Heart left ventricle (tissue), 16 donors: ENCODE measurements around the gene ERMAP. TPM values are rescaled to one million over a fixed set of nuclear protein-coding genes. Genes with fewer than 3 reads are reported as not detected.
A peak's percentile ranks its signal among the peaks of the same experiment; 100 is the strongest.

Source experiments
- ATAC-seq, 4 donors: fragments of 200-7000 bp; cut with Tn5 transposase; one replicate each; pipeline ENCODE4 v1.9.1; 2020 to 2022; ENCODE audit warnings: moderate library complexity in 4 of 4, mild to moderate bottlenecking in 3 of 4, moderate number of reproducible peaks in 1 of 4
- DNase-seq, 5 donors: peaks; one replicate each; pipeline ENCODE4 v3.0.0-alpha.2; 2020
- H3K27ac ChIP-seq, 12 donors: fragments of 200-600 bp; sonication (generic) in 4 of 12; one replicate each; pipeline versions ENCODE4 v1.5.0 to v1.8.0; 2016 to 2022; ENCODE audit warnings: mild to moderate bottlenecking in 2 of 12
- H3K27me3 ChIP-seq, 9 donors: fragments of 200-600 bp; sonication (generic) in 2 of 9; one replicate each; pipeline versions ENCODE4 v1.5.1 to v1.8.0; 2016 to 2022; ENCODE audit warnings: mild to moderate bottlenecking in 3 of 9
- H3K36me3 ChIP-seq, 9 donors: fragments of 200-600 bp; sonication (generic) in 2 of 9; one replicate each; pipeline versions ENCODE4 v1.5.0 to v1.8.0; 2018 to 2022; ENCODE audit warnings: mild to moderate bottlenecking in 2 of 9
- H3K4me1 ChIP-seq, 12 donors: fragments of 200-600 bp; sonication (generic) in 4 of 12; one replicate each; pipeline versions ENCODE4 v1.5.0 to v1.8.0; 2016 to 2022; ENCODE audit warnings: mild to moderate bottlenecking in 3 of 12
- H3K4me3 ChIP-seq, 12 donors: fragments of 200-600 bp; sonication (generic) in 4 of 12; one replicate each; pipeline versions ENCODE4 v1.5.0 to v1.8.0; 2017 to 2022; ENCODE audit warnings: mild to moderate bottlenecking in 9 of 12, moderate library complexity in 4 of 12
- H3K9me3 ChIP-seq, 12 donors: fragments of 200-600 bp; sonication (generic) in 4 of 12; one replicate each; pipeline versions ENCODE4 v1.5.0 to v1.8.0; 2016 to 2022; ENCODE audit warnings: mild to moderate bottlenecking in 1 of 12
- CTCF ChIP-seq, 12 donors: fragments of 200-600 bp; sonication (generic) in 4 of 12; IDR thresholded peaks; one replicate each; pipeline versions ENCODE4 v1.5.0 to v1.8.0; 2018 to 2022; ENCODE audit warnings: antibody characterized with exemption in 12 of 12, mild to moderate bottlenecking in 5 of 12
- POLR2A ChIP-seq, 2 donors: fragments of 450-650 bp; IDR thresholded peaks; one replicate each; pipeline ENCODE4 v1.6.1; 2017; ENCODE audit warnings: antibody characterized with exemption in 2 of 2, mild to moderate bottlenecking in 2 of 2, moderate library complexity in 2 of 2
- WGBS, 4 donors: extraction: QIAGEN DNeasy Blood & Tissue Kit in 2 of 4; methylation state at CpG; one replicate each; pipeline versions ENCODE4 v1.1.5 to v1.1.7; 2013 to 2018; 5-methylcytosine and 5-hydroxymethylcytosine counted together
- intact Hi-C, 10 donors: fragments of 100-400 bp; cut with DNase I; formaldehyde crosslinking; loops; one replicate each; pipeline versions ENCODE4 v1.11.1 to v1.14.2; 2022
- polyA plus RNA-seq, 2 donors: library from polyadenylated mRNA; stranded (reverse); fragments of 200-250 nt; gene quantifications; one replicate each; pipeline ENCODE4 v1.2.3, GENCODE V29; 2013
- total RNA-seq, 9 donors: library from RNA; depleted of rRNA in 2 of 9; stranded (reverse); fragments of >200 nt in 2 of 9; fragmentation: NEBNext Ultra II Directional in 3 of 9; extraction: Animal tissue kit (Norgen Biotek cat#: 25700) in 3 of 9; gene quantifications; one replicate each; pipeline versions ENCODE4 v1.1.0 to v1.2.4, GENCODE V29; 2016 to 2023
- donor health status: ischemic (EF 13 %, LVEDD 7.1; RV severe dilation, severe dysfunction).
- donor health status: healthy with polysubstance abuse.
- donor health status: DM: no; HTN: yes; CAD: no.
- donor health status: DM: no; HTN: no; CAD: no.
- donor health status: ischemic (EF 25% LVEDD 6.9; RV normal size, moderate dysfunction).
- donor health status: ischemic (EF 25% LVEDD 5.7; RV mildly dilated, moderate dysfunction).
- donor health status: healthy.
- donor health status: DM: yes; HTN: yes; CAD: no.
- donor health status: ischemic (EF 35%, LVEDD 5.7; RV mildly dilated, moderate dysfunction).
- donor health status: nonischemic (EF 11% LVEDD 7.7; RV severe dilation, severe dysfunction).
- donor health status: DM: yes; HTN: yes; CAD: no.
- donor health status: PGD.
- donor health status: ischemic (EF 29% LVEDD 5.4; RV normal size, mild dysfunction).
- donor health status: nonischemic (EF 23%, LVEDD 6.1; RV moderate dilation, normal function).

Gene ERMAP
- total and polyA plus RNA-seq, 11 donors = 2.2 to 8.2 (median 4.6) TPM

- Histone ChIP-seq H3K27me3 (peaks cover 0 to 9% (median 0%) of the 10 kb centered on the region in 9 donors), H3K27ac (no peak overlapping the region), H3K36me3 (no peaks in the 10 kb centered on the region), H3K4me3 (no peak overlapping the region), H3K9me3 (peaks cover 0 to 16% (median 2%) of the 10 kb centered on the region in 12 donors), H3K4me1 (no peaks in the 10 kb centered on the region)
- intact Hi-C loops = no loop called here
- 62 to 85% (median 74%) methylated on average over 1 of the region's 1 CpG for WGBS, 4 donors
- ATAC-seq (no peak), DNase-seq (no peak)
- TF ChIP-seq CTCF (IDR thresholded peaks at IDR 0.05) = no peak
- no peak for TF ChIP-seq POLR2A (IDR thresholded peaks at IDR 0.05)
Measured at GRCh38 chr1:42873670-42874069, 56.7 kb downstream of the ERMAP start.

- Histone ChIP-seq H3K27me3 (peaks cover 0 to 9% (median 0%) of the 10 kb centered on the region in 9 donors), H3K27ac (no peak overlapping the region), H3K4me3 (no peak overlapping the region), H3K9me3 (peaks cover 0 to 16% (median 2%) of the 10 kb centered on the region in 12 donors), H3K4me1 (no peaks in the 10 kb centered on the region), H3K36me3 (no peaks in the 10 kb centered on the region)
- ATAC-seq (no peak), DNase-seq (no peak)
- TF ChIP-seq POLR2A (IDR thresholded peaks at IDR 0.05) (no peak), CTCF (IDR thresholded peaks at IDR 0.05) (no peak)
- intact Hi-C loops = no loop called here
Measured at GRCh38 chr1:42876009-42876408, 59.1 kb downstream of the ERMAP start.

GRCh38 chr1:42877380-42877779, 60.5 kb downstream of the ERMAP start:
- no peaks in the 10 kb centered on the region for H3K36me3 ChIP-seq
- DNase-seq = peak in 1 of 5 donors; percentile 44
- ATAC-seq = peak in 1 of 4 donors; percentile 46
- no peaks in the 10 kb centered on the region for H3K4me1 ChIP-seq
- TF ChIP-seq POLR2A (IDR thresholded peaks at IDR 0.05) (no peak), CTCF (IDR thresholded peaks at IDR 0.05) (no peak)
- intact Hi-C loops = no loop called here
- H3K27ac ChIP-seq = no peak overlapping the region
- H3K9me3 ChIP-seq = peaks cover 0 to 16% (median 2%) of the 10 kb centered on the region in 12 donors
- WGBS, 4 donors = 30 to 47% (median 34%) methylated on average over 2 of the region's 2 CpGs
- no peak overlapping the region for H3K4me3 ChIP-seq
- peaks cover 0 to 9% (median 0%) of the 10 kb centered on the region in 9 donors for H3K27me3 ChIP-seq

- ATAC-seq (no peak), DNase-seq (no peak)
- Histone ChIP-seq H3K4me3 (no peak overlapping the region), H3K9me3 (no peaks in the 10 kb centered on the region), H3K4me1 (no peaks in the 10 kb centered on the region), H3K36me3 (no peaks in the 10 kb centered on the region), H3K27ac (no peak overlapping the region), H3K27me3 (peaks cover 0 to 9% (median 0%) of the 10 kb centered on the region in 9 donors)
- intact Hi-C loops = no loop called here
- 45 to 80% (median 72%) methylated on average over 1 to 4 of the region's 4 CpGs for WGBS, 4 donors
- TF ChIP-seq POLR2A (IDR thresholded peaks at IDR 0.05) (no peak), CTCF (IDR thresholded peaks at IDR 0.05) (no peak)
Measured at GRCh38 chr1:42880384-42880783, 63.5 kb downstream of the ERMAP start.
